Bronchial epithelial cell (primary cell): Measurements from ENCODE around the gene UTF1. TPM values are rescaled to one million over a fixed set of nuclear protein-coding genes. Genes with fewer than 3 reads are reported as not detected.

ENCODE experiments used
- DNase-seq: peaks from one replicate; pipeline ENCODE4 v3.0.0-alpha.2; 2010; ENCODE audit warnings: low read depth
- FAIRE-seq: peaks from 2 replicates; lab custom pipeline; 2011; peaks lifted over from hg19 to GRCh38; lab: Jason Lieb, UNC
- H3K27me3 ChIP-seq: 2 replicates; pipeline ENCODE4 v1.5.1; 2011; ENCODE audit warnings: low read length; ENCODE audit not compliant: control insufficient read depth, insufficient read depth
- H3K36me3 ChIP-seq: 2 replicates; pipeline ENCODE4 v1.5.1; 2011; ENCODE audit warnings: low read length; ENCODE audit not compliant: control insufficient read depth, insufficient read depth
- H3K4me3 ChIP-seq: 2 replicates; pipeline ENCODE4 v1.5.1; 2011; ENCODE audit warnings: mild to moderate bottlenecking, low read depth, low read length, control low read depth
- CTCF ChIP-seq: IDR thresholded peaks from 2 replicates; pipeline ENCODE4 v1.5.1; 2011; ENCODE audit warnings: mild to moderate bottlenecking, moderate library complexity, low read length, control low read depth, inconsistent platforms; ENCODE audit not compliant: insufficient read depth, severe bottlenecking
- total RNA-seq: library from RNA; depleted of rRNA; stranded (reverse); fragments of >200 nt; gene quantifications from 2 replicates; pipeline ENCODE4 v1.2.1, GENCODE V29; 2014

Gene UTF1
- total RNA-seq, 1 donor from 2014 or later: not detected

- TF ChIP-seq CTCF: no peak
- DNase-seq (no peak), FAIRE-seq (no peak)
- Histone ChIP-seq H3K27me3 (no peaks in the 10 kb centered on the region), H3K36me3 (no peaks in the 10 kb centered on the region), H3K4me3 (no peak overlapping the region)
Measured at GRCh38 chr10:133204226-133205015, 25.6 kb upstream of the UTF1 start.

- DNase-seq (no peak), FAIRE-seq (no peak)
- no peaks in the 10 kb centered on the region for H3K27me3 ChIP-seq
- TF ChIP-seq CTCF: no peak
- H3K4me3 ChIP-seq: no peak overlapping the region
- H3K36me3 ChIP-seq: no peaks in the 10 kb centered on the region
Measured at GRCh38 chr10:133205146-133205545, 24.9 kb upstream of the UTF1 start.

- FAIRE-seq: no peak
- no peak for TF ChIP-seq CTCF
- Histone ChIP-seq H3K4me3 (no peak overlapping the region), H3K27me3 (no peaks in the 10 kb centered on the region), H3K36me3 (no peaks in the 10 kb centered on the region)
- DNase-seq: no peak
Measured at GRCh38 chr10:133206356-133207040, 23.5 kb upstream of the UTF1 start.

- Histone ChIP-seq H3K27me3 (no peaks in the 10 kb centered on the region), H3K36me3 (no peaks in the 10 kb centered on the region), H3K4me3 (no peak overlapping the region)
- FAIRE-seq (no peak), DNase-seq (no peak)
- TF ChIP-seq CTCF: no peak
Measured at GRCh38 chr10:133207041-133207600, 22.9 kb upstream of the UTF1 start.

GRCh38 chr10:133207627-133208026 is 22.4 kb upstream of the UTF1 start:
- no peaks in the 10 kb centered on the region for H3K27me3 ChIP-seq
- H3K36me3 ChIP-seq: no peaks in the 10 kb centered on the region
- no peak for FAIRE-seq
- no peak overlapping the region for H3K4me3 ChIP-seq
- DNase-seq: no peak
- no peak for TF ChIP-seq CTCF
